Tibial artery (tissue), 4 donors: ENCODE data around the gene SH2D7.

Source experiments
- DNase-seq, 2 donors: peaks; one replicate each; pipeline ENCODE4 v3.0.0-alpha.2; 2019
- H3K27ac ChIP-seq, 2 donors: fragments of 200-600 bp; sonication (generic) in 1 of 2; 1 replicate in 1 of 2; 2 replicates in 1 of 2; pipeline ENCODE4 v1.5.1; 2018 to 2019; ENCODE audit warnings: mild to moderate bottlenecking in 1 of 2
- H3K27me3 ChIP-seq, 2 donors: fragments of 200-600 bp; sonication (generic) in 1 of 2; one replicate each; pipeline versions ENCODE4 v1.5.1 to v1.6.0; 2016 to 2019
- H3K36me3 ChIP-seq, 3 donors: fragments of 200-600 bp; sonication (generic) in 2 of 3; one replicate each; pipeline ENCODE4 v1.5.1; 2016 to 2019; ENCODE audit warnings: mild to moderate bottlenecking in 2 of 3
- H3K4me1 ChIP-seq, 4 donors: fragments of 200-600 bp; sonication (generic) in 2 of 4; 1 replicate in 3 of 4; 2 replicates in 1 of 4; pipeline ENCODE4 v1.5.1; 2016 to 2019
- H3K4me3 ChIP-seq, 2 donors: fragments of 200-600 bp; sonication (generic) in 1 of 2; 1 replicate in 1 of 2; 2 replicates in 1 of 2; pipeline ENCODE4 v1.5.1; 2018 to 2019; ENCODE audit warnings: mild to moderate bottlenecking in 2 of 2
- H3K9me3 ChIP-seq, 3 donors: fragments of 200-600 bp; sonication (generic) in 1 of 3; one replicate each; pipeline ENCODE4 v1.5.1; 2016 to 2019
- intact Hi-C: fragments of 100-400 bp; cut with DNase I; formaldehyde crosslinking; loops from one replicate; pipeline ENCODE4 v1.15.0; 2023; ENCODE audit warnings: low total_unique reads
- TF ChIP-seq, protein P1 (sequence below), 2 experiments: fragments of 200-600 bp in 1 of 2; fragments of 450-650 bp in 1 of 2; IDR thresholded peaks; one replicate each; pipeline ENCODE4 v1.5.1; 2017 to 2019; ENCODE audit warnings: antibody characterized with exemption in 2 of 2, mild to moderate bottlenecking in 1 of 2, moderate library complexity in 1 of 2

Gene SH2D7

DNA sequence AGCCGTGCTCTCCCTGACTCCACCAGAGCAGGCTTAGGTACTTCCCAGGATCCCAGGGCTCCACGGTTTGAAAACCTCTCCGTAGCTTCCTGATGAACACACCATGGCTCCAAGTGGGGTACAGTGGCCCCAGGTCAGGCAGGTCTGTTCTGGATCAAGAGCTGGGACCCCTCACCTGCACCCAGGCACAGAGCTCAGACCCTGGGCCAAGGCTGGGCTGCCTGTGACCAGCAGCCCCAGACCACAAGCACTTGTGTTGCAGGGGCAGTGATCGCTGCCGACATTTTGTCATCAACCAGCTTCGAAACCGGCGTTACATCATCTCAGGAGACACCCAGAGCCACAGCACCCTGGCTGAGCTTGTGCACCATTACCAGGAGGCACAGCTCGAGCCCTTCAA is 5.3 kb downstream of the SH2D7 start:
- no peaks in the 10 kb centered on the region for H3K27me3 ChIP-seq
- TF ChIP-seq, protein P1, sequence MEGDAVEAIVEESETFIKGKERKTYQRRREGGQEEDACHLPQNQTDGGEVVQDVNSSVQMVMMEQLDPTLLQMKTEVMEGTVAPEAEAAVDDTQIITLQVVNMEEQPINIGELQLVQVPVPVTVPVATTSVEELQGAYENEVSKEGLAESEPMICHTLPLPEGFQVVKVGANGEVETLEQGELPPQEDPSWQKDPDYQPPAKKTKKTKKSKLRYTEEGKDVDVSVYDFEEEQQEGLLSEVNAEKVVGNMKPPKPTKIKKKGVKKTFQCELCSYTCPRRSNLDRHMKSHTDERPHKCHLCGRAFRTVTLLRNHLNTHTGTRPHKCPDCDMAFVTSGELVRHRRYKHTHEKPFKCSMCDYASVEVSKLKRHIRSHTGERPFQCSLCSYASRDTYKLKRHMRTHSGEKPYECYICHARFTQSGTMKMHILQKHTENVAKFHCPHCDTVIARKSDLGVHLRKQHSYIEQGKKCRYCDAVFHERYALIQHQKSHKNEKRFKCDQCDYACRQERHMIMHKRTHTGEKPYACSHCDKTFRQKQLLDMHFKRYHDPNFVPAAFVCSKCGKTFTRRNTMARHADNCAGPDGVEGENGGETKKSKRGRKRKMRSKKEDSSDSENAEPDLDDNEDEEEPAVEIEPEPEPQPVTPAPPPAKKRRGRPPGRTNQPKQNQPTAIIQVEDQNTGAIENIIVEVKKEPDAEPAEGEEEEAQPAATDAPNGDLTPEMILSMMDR (IDR thresholded peaks at IDR 0.05), result no peak
- no peak overlapping the region for H3K4me3 ChIP-seq
- peak in 1 of 2 donors; percentile 37 for DNase-seq
- H3K27ac ChIP-seq, result no peak overlapping the region
- intact Hi-C loops, result no loop called here
- peaks cover 0 to 10% (median 0%) of the 10 kb centered on the region in 4 donors for H3K4me1 ChIP-seq
- no peaks in the 10 kb centered on the region for H3K36me3 ChIP-seq
- H3K9me3 ChIP-seq, result no peaks in the 10 kb centered on the region

DNA sequence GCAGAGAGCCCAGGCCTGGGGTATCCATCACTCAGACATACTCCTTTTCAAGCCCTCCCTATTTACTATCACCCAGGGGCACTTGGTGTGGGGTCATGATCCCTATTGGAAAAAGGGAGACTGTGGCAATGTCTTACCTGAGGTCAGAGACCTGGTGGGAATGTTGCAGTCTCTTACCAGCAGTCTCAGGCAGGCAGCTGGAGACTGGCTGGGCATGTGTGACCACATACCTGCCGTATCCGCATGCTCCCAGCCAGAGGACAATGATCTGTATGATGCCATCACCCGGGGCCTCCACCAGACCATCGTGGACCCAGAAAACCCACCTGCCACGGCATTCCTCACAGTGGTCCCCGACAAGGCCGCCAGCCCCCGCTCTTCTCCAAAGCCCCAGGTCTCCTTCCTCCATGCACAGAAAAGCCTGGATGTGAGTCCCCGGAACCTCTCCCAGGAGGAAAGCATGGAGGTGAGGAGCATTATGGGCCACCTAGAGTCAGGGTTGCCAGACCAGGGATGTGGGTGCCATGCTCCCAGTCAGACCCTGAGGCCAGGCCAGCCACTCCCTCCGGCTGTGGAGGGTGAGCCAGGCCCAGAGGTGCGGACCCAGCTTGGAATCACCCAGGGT is 5.9 kb downstream of the SH2D7 start:
- H3K27ac ChIP-seq, result no peak overlapping the region
- no peaks in the 10 kb centered on the region for H3K36me3 ChIP-seq
- peak in 1 of 2 donors; percentile 51 for DNase-seq
- no peaks in the 10 kb centered on the region for H3K9me3 ChIP-seq
- H3K4me3 ChIP-seq, result no peak overlapping the region
- intact Hi-C loops, result no loop called here
- peaks cover 0 to 8% (median 0%) of the 10 kb centered on the region in 4 donors for H3K4me1 ChIP-seq
- TF ChIP-seq, protein P1 (IDR thresholded peaks at IDR 0.05), result no peak
- H3K27me3 ChIP-seq, result no peaks in the 10 kb centered on the region

DNA sequence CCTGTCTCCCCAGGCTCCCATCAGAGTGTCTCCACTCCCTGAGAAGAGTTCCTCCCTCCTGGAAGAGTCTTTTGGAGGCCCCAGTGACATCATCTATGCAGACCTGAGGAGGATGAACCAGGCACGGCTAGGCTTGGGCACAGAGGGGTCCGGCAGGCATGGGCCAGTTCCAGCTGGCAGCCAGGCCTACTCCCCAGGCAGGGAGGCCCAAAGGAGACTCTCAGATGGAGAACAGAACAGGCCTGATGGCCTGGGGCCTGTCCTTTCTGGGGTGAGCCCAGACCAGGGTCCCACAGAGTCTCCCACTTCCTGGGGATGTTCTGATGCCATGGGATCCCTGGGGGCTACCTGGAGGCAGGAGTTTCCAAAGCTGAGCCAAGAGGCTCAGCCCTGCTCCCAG is 8.5 kb downstream of the SH2D7 start:
- TF ChIP-seq, protein P1 (IDR thresholded peaks at IDR 0.05), result no peak
- Histone ChIP-seq H3K9me3 (no peaks in the 10 kb centered on the region), H3K4me3 (no peak overlapping the region), H3K36me3 (no peaks in the 10 kb centered on the region), H3K4me1 (no peaks in the 10 kb centered on the region), H3K27me3 (no peaks in the 10 kb centered on the region), H3K27ac (no peak overlapping the region)
- DNase-seq, result peak in 1 of 2 donors; percentile 48
- intact Hi-C loops, result no loop called here

DNA sequence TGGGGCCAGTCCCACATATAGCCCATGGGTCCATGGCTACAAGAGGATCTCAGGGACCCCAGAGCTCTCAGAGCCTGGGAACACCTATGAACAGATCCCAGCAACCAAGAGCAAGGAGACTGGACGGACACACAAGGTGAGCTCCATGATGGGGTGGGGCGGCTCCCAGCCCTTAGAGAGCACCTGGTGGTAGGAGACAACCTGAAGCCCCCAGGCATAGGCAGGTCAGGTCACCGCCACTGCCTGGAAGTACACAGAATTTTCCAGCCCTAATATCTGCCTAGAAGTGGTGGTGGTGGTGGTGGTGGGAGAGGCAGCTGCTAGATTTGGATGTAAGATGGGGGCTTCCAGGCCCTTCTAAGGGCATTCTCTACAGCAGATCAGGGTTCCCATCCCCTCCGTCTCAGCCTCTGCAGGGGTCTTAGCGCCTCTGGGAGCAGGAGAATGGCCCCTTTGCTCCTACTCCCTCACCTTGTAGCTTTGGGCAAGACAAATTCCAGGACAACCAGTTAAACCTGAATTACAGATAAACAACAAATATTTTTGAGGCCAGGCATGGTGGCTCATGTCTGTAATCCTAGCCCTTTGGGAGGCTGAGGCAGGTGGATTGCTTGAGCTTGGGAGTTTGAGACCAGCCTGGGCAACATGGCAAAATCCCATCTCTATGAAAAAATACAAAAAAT is 9.2 kb downstream of the SH2D7 start:
- no peaks in the 10 kb centered on the region for H3K27me3 ChIP-seq
- intact Hi-C loops, result no loop called here
- no peak for DNase-seq

DNA sequence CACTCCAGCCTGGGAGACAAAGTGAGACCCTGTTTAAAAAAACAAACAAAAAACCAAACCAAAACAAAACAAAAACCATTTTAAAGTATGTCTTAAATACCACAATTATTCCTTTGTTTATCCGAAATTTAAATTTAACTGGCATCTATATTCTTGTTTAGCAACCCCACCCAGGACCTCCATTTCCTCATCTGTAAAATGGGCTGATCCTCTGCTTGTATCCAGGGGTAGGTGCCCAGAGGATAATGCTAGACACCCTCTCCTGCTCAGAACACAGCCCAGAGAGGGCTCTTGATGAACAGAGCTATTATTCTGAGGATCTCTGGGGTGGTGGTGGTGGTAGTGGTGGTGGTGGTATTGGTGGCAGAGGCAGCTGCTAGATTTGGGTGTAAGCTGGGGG is 9.8 kb downstream of the SH2D7 start:
- intact Hi-C loops, result no loop called here
- no peak for DNase-seq

More for the DNA sequence above, 9.2 kb downstream of the SH2D7 start:
- no peak overlapping the region for H3K27ac ChIP-seq
- no peaks in the 10 kb centered on the region for H3K36me3 ChIP-seq
- no peaks in the 10 kb centered on the region for H3K4me1 ChIP-seq
- TF ChIP-seq, protein P1 (IDR thresholded peaks at IDR 0.05), result no peak
- no peaks in the 10 kb centered on the region for H3K9me3 ChIP-seq
- no peak overlapping the region for H3K4me3 ChIP-seq

More for the DNA sequence above, 9.8 kb downstream of the SH2D7 start:
- Histone ChIP-seq H3K4me1 (no peaks in the 10 kb centered on the region), H3K4me3 (no peak overlapping the region), H3K27ac (no peak overlapping the region), H3K27me3 (no peaks in the 10 kb centered on the region), H3K36me3 (no peaks in the 10 kb centered on the region), H3K9me3 (no peaks in the 10 kb centered on the region)
- TF ChIP-seq, protein P1 (IDR thresholded peaks at IDR 0.05), result no peak
